Left lung (tissue), 10 donors: ENCODE results near the gene POLR2E. TPM values are rescaled to one million over a fixed set of nuclear protein-coding genes. Genes with fewer than 3 reads are reported as not detected.

Experiments used
- ATAC-seq: fragments of 200-7000 bp; cut with Tn5 transposase; one replicate; pipeline ENCODE4 v1.9.1; 2020; ENCODE audit warnings: moderate library complexity
- DNase-seq, 4 donors: peaks; one replicate each; pipeline ENCODE4 v3.0.0-alpha.2; 2013 to 2020
- H3K27ac ChIP-seq, 2 donors: fragments of 200-600 bp; sonication (generic) in 1 of 2; one replicate each; pipeline versions ENCODE4 v1.5.0 to v1.8.0; 2020 to 2021
- H3K27me3 ChIP-seq, 2 donors: fragments of 200-600 bp; sonication (generic) in 1 of 2; one replicate each; pipeline versions ENCODE4 v1.5.0 to v1.8.0; 2020 to 2021
- H3K36me3 ChIP-seq, 2 donors: fragments of 200-600 bp; sonication (generic) in 1 of 2; one replicate each; pipeline versions ENCODE4 v1.5.0 to v1.8.0; 2020 to 2021
- H3K4me1 ChIP-seq, 2 donors: fragments of 200-600 bp; one replicate each; pipeline ENCODE4 v1.8.0; 2021
- H3K4me3 ChIP-seq, 2 donors: fragments of 200-600 bp; sonication (generic) in 1 of 2; one replicate each; pipeline versions ENCODE4 v1.5.0 to v1.8.0; 2020 to 2021; ENCODE audit warnings: mild to moderate bottlenecking in 1 of 2
- H3K9me3 ChIP-seq, 2 donors: fragments of 200-600 bp; sonication (generic) in 1 of 2; one replicate each; pipeline versions ENCODE4 v1.5.0 to v1.8.0; 2020 to 2021
- intact Hi-C, 2 donors: fragments of 100-400 bp; cut with DNase I; formaldehyde crosslinking; loops; one replicate each; pipeline versions ENCODE4 v1.11.2 to v1.14.2; 2022
- polyA plus RNA-seq, 6 donors: library from polyadenylated mRNA; unstranded; fragments of 120-200 nt; gene quantifications; one replicate each; pipeline ENCODE4 v1.2.1, GENCODE V29; 2013; ENCODE audit not compliant: insufficient read length in 6 of 6
- total RNA-seq, 2 donors: library from RNA; stranded (reverse); fragmentation: NEBNext Ultra II Directional; extraction: Animal tissue kit (Norgen Biotek cat#: 25700); gene quantifications; one replicate each; pipeline ENCODE4 v1.2.1, GENCODE V29; 2021
- TF ChIP-seq, protein P1 (sequence below), 2 donors: fragments of 200-600 bp; sonication (generic) in 1 of 2; IDR thresholded peaks; one replicate each; pipeline versions ENCODE4 v1.5.0 to v1.8.0; 2021; ENCODE audit warnings: antibody characterized with exemption in 2 of 2
- donor health status: DM: no; HTN: yes; CAD: no.
- donor health status: DM: no; HTN: no; CAD: no.

The POLR2E gene
- total and polyA plus RNA-seq, 8 donors: 120 to 160 (median 139) TPM

GRCh38 chr19:1141944-1142343 is 46.8 kb upstream of the POLR2E start:
- no peaks in the 10 kb centered on the region for H3K27me3 ChIP-seq
- TF ChIP-seq, protein P1, sequence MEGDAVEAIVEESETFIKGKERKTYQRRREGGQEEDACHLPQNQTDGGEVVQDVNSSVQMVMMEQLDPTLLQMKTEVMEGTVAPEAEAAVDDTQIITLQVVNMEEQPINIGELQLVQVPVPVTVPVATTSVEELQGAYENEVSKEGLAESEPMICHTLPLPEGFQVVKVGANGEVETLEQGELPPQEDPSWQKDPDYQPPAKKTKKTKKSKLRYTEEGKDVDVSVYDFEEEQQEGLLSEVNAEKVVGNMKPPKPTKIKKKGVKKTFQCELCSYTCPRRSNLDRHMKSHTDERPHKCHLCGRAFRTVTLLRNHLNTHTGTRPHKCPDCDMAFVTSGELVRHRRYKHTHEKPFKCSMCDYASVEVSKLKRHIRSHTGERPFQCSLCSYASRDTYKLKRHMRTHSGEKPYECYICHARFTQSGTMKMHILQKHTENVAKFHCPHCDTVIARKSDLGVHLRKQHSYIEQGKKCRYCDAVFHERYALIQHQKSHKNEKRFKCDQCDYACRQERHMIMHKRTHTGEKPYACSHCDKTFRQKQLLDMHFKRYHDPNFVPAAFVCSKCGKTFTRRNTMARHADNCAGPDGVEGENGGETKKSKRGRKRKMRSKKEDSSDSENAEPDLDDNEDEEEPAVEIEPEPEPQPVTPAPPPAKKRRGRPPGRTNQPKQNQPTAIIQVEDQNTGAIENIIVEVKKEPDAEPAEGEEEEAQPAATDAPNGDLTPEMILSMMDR (IDR thresholded peaks at IDR 0.05): no peak
- peaks cover 0 to 81% of the 10 kb centered on the region in 2 donors for H3K36me3 ChIP-seq
- H3K9me3 ChIP-seq: no peaks in the 10 kb centered on the region
- no peak overlapping the region for H3K4me3 ChIP-seq
- peak; percentile 9 for ATAC-seq
- intact Hi-C loops: no loop called here
- DNase-seq: no peak
- H3K27ac ChIP-seq: no peak overlapping the region
- peaks cover 0 to 17% of the 10 kb centered on the region in 2 donors for H3K4me1 ChIP-seq

- Histone ChIP-seq H3K27me3 (no peaks in the 10 kb centered on the region), H3K9me3 (no peaks in the 10 kb centered on the region), H3K4me1 (peaks cover 0 to 31% of the 10 kb centered on the region in 2 donors), H3K27ac (no peak overlapping the region), H3K4me3 (no peak overlapping the region), H3K36me3 (peaks cover 0 to 81% of the 10 kb centered on the region in 2 donors)
- DNase-seq: peak in 1 of 4 donors; percentile 77
- intact Hi-C loops: no loop called here
- TF ChIP-seq, protein P1 (IDR thresholded peaks at IDR 0.05): no peak
- ATAC-seq: peak; percentile 8
Observed at GRCh38 chr19:1140272-1141027, 45.3 kb upstream of the POLR2E start.

- DNase-seq: no peak
- peaks cover 0 to 73% of the 10 kb centered on the region in 2 donors for H3K36me3 ChIP-seq
- TF ChIP-seq, protein P1 (IDR thresholded peaks at IDR 0.05): no peak
Observed at GRCh38 chr19:1139126-1139525, 44.0 kb upstream of the POLR2E start.

DNA sequence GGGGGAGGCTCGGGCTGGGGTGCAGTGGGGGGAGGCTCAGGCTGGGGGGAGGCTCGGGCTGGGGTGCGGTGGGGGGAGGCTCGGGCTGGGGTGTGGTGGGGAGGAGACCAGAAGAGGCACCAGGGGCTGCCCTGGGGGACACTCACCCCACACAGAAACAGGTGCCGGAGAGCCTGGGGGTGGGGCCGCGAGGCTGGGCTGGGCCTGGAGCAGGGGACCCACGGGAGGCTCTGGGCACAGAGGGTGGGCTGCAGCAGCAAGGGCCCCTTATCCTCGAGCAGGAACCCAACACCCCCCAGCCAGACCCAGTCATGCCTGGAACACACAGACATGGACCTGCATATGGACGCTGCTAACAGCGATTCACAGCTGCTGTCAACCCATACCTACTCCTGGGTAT is 42.9 kb upstream of the POLR2E start:
- Histone ChIP-seq H3K27ac (no peak overlapping the region), H3K9me3 (no peaks in the 10 kb centered on the region), H3K4me3 (no peak overlapping the region), H3K27me3 (no peaks in the 10 kb centered on the region), H3K36me3 (peaks cover 0 to 63% of the 10 kb centered on the region in 2 donors), H3K4me1 (peaks cover 4 to 54% of the 10 kb centered on the region in 2 donors)
- ATAC-seq (no peak), DNase-seq (no peak)
- intact Hi-C loops: no loop called here
- TF ChIP-seq, protein P1 (IDR thresholded peaks at IDR 0.05): no peak

More at GRCh38 chr19:1139126-1139525, 44.0 kb upstream of the POLR2E start:
- Histone ChIP-seq H3K4me1 (peaks cover 0 to 44% of the 10 kb centered on the region in 2 donors), H3K9me3 (no peaks in the 10 kb centered on the region), H3K4me3 (no peak overlapping the region), H3K27ac (no peak overlapping the region), H3K27me3 (no peaks in the 10 kb centered on the region)
- intact Hi-C loops: no loop called here
- no peak for ATAC-seq

DNA sequence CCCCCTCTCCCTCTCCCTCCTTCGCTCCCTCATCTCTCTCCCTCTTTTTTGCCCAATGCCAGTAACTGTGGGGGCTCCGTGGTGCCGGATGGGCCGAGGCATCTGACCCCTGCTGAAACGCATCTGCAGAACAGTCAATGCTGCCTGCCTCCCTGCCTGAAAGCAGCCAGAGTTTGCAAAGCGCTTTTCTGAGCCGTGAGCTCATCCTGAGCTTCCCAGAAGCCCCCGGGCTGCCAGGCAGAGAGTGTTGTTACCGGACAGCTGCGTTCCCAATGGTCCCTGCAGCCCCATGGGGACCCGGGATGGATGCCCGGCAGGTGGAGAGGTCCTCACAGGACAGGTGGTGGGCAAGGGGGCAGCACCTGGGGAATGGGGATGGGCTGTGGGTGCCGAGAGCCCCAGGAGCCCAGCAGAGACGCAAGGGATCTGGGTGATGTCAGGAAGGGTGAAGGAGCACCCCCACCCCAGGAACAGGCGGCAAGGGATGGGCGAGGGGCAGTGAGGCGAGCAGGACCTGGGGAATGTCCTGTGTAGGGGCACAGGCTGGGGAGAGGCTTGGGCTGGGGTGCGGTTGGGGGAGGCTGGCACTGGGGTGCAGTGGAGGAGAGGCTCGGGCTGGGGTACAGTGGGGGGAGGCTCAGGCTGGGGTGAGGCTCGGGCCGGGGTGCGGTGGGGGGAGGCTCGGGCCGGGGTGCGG is 41.6 kb upstream of the POLR2E start:
- Histone ChIP-seq H3K4me3 (no peak overlapping the region), H3K27me3 (no peaks in the 10 kb centered on the region), H3K4me1 (peaks cover 14 to 63% of the 10 kb centered on the region in 2 donors), H3K9me3 (no peaks in the 10 kb centered on the region), H3K27ac (peak overlapping the region; percentile 56 to 99), H3K36me3 (peaks cover 0 to 52% of the 10 kb centered on the region in 2 donors)
- no peak for ATAC-seq
- intact Hi-C loops: no loop called here
- no peak for DNase-seq
- TF ChIP-seq, protein P1 (IDR thresholded peaks at IDR 0.05): no peak
